Lower leg skin (tissue), 4 donors: ENCODE measurements around the gene APPBP2. TPM values are rescaled to one million over a fixed set of nuclear protein-coding genes. Genes with fewer than 3 reads are reported as not detected.

Experiments used
- DNase-seq, 2 donors: peaks; one replicate each; pipeline ENCODE4 v3.0.0-alpha.2; 2019; ENCODE audit warnings: low spot score in 2 of 2
- H3K4me3 ChIP-seq: fragments of 200-600 bp; sonication (generic); 2 replicates; pipeline ENCODE4 v1.5.1; 2017; ENCODE audit warnings: mild to moderate bottlenecking, low read depth; ENCODE audit not compliant: poor library complexity, severe bottlenecking
- POLR2A ChIP-seq, 2 donors: fragments of 450-650 bp; IDR thresholded peaks; one replicate each; pipeline ENCODE4 v1.6.1; 2016 to 2017; ENCODE audit warnings: antibody characterized with exemption in 2 of 2, mild to moderate bottlenecking in 1 of 2, moderate library complexity in 1 of 2
- WGBS, 2 donors: methylation state at CpG; one replicate each; pipeline ENCODE4 v1.1.5; 2018; 5-methylcytosine and 5-hydroxymethylcytosine counted together
- intact Hi-C: fragments of 100-400 bp; cut with DNase I; formaldehyde crosslinking; loops from one replicate; pipeline ENCODE4 v1.15.0; 2023; ENCODE audit warnings: low total_unique reads
- total RNA-seq, 4 donors: library from RNA; depleted of rRNA; stranded (reverse); fragments of >200 nt; gene quantifications; one replicate each; pipeline ENCODE4 v1.1.0, GENCODE V29; 2016
- TF ChIP-seq, protein P1 (sequence below), 3 donors: fragments of 450-650 bp; IDR thresholded peaks; one replicate each; pipeline ENCODE4 v1.5.1; 2016; ENCODE audit warnings: antibody characterized with exemption in 3 of 3, mild to moderate bottlenecking in 3 of 3, moderate library complexity in 2 of 3

APPBP2 gene
- total RNA-seq, 4 donors from 2014 or later, result 14.8 to 21.6 (median 17.1) TPM

- TF ChIP-seq, protein P1, sequence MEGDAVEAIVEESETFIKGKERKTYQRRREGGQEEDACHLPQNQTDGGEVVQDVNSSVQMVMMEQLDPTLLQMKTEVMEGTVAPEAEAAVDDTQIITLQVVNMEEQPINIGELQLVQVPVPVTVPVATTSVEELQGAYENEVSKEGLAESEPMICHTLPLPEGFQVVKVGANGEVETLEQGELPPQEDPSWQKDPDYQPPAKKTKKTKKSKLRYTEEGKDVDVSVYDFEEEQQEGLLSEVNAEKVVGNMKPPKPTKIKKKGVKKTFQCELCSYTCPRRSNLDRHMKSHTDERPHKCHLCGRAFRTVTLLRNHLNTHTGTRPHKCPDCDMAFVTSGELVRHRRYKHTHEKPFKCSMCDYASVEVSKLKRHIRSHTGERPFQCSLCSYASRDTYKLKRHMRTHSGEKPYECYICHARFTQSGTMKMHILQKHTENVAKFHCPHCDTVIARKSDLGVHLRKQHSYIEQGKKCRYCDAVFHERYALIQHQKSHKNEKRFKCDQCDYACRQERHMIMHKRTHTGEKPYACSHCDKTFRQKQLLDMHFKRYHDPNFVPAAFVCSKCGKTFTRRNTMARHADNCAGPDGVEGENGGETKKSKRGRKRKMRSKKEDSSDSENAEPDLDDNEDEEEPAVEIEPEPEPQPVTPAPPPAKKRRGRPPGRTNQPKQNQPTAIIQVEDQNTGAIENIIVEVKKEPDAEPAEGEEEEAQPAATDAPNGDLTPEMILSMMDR (IDR thresholded peaks at IDR 0.05), result no peak
- TF ChIP-seq POLR2A (IDR thresholded peaks at IDR 0.05), result no peak
- no peak for DNase-seq
- no peak overlapping the region for H3K4me3 ChIP-seq
- intact Hi-C loops, result no loop called here
These were observed 15.3 kb downstream of the APPBP2 start for GRCh38 chr17:60510723-60511122.

GRCh38 chr17:60510031-60510430 lies 16.0 kb downstream of the APPBP2 start:
- no peak overlapping the region for H3K4me3 ChIP-seq
- 93 to 98% methylated on average over 4 of the region's 4 CpGs for WGBS, 2 donors
- intact Hi-C loops, result no loop called here
- TF ChIP-seq, protein P1 (IDR thresholded peaks at IDR 0.05), result no peak
- no peak for TF ChIP-seq POLR2A (IDR thresholded peaks at IDR 0.05)
- no peak for DNase-seq

- no peak overlapping the region for H3K4me3 ChIP-seq
- DNase-seq, result no peak
- TF ChIP-seq, protein P1 (IDR thresholded peaks at IDR 0.05), result no peak
- TF ChIP-seq POLR2A (IDR thresholded peaks at IDR 0.05), result no peak
- 69 to 70% methylated on average over 1 of the region's 1 CpG for WGBS, 2 donors
- intact Hi-C loops, result no loop called here
These were observed 17.6 kb downstream of the APPBP2 start for GRCh38 chr17:60508384-60508980.

DNA sequence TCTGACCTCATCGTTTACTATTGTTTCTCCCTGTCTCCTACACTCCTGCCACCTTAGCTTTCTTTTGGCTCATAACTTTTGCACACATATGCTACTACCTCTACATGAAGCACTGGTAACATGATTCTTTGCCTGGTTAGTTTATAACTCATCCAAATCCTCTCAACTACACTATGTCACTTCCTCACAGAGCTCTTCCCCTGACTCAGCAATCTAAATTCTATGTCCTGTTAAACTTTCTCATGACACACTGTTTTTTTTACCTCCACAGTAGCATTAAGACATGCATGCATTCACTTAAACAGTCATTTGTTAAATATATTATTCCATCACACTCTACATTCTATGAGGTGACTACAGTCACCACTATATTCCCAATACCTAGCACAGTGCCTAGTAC lies 19.7 kb downstream of the APPBP2 start:
- TF ChIP-seq POLR2A (IDR thresholded peaks at IDR 0.05), result no peak
- TF ChIP-seq, protein P1 (IDR thresholded peaks at IDR 0.05), result no peak
- intact Hi-C loops, result no loop called here
- DNase-seq, result no peak
- H3K4me3 ChIP-seq, result no peak overlapping the region
- 67 to 96% methylated on average over 1 of the region's 1 CpG for WGBS, 2 donors

DNA sequence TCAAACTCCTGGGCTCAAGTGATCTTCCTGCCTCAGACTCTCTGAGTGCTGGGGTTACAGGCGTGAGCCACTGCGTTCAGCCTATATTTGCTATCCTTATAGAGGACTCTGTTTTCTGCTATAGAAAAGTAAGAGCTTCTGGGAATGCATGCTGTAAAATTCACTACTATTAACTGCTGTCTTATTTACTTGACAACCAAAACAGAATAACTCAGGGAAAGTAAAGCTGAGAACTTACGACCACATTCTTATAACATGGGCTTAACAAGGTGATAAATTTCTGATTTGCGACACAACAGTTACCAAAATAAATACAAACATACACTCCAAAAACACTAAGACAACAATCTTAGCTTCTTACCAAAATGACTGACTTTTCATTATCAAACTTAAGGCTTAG lies 23.9 kb downstream of the APPBP2 start:
- TF ChIP-seq, protein P1 (IDR thresholded peaks at IDR 0.05), result no peak
- TF ChIP-seq POLR2A (IDR thresholded peaks at IDR 0.05), result no peak
- WGBS, 2 donors, result 91 to 94% methylated on average over 4 of the region's 4 CpGs
- intact Hi-C loops, result no loop called here
- no peak for DNase-seq
- H3K4me3 ChIP-seq, result no peak overlapping the region

DNA sequence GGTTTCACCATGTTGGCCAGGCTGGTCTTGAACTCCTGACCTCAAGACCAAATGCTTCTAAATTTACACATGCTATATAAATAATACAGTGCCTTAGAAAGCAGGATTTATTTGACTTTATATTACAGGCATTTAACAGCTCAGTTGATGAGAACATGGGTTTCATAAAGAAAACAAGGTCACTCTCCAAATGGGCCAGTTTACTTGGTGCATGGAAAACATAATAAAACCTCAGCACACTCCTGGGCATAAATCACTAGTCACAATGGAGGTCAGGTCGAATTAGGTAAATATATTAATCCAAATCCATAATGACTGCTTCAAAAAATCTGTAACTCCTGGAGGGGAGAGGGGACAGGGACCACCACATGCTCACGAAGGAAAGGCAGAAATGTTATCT lies 24.5 kb downstream of the APPBP2 start:
- whole genome bisulfite sequencing, 2 donors, result 76 to 82% methylated on average over 2 of the region's 2 CpGs

More for the DNA sequence above, 24.5 kb downstream of the APPBP2 start:
- intact Hi-C loops, result no loop called here
- TF ChIP-seq, protein P1 (IDR thresholded peaks at IDR 0.05), result no peak
- no peak for TF ChIP-seq POLR2A (IDR thresholded peaks at IDR 0.05)
- H3K4me3 ChIP-seq, result no peak overlapping the region
- DNase-seq, result no peak
